Stimulated activated CD4-positive, alpha-beta T cell treated with anti-CD3 and anti-CD28 coated beads, TNF-alpha, amount 100 ng/mL, for 24 hours (primary cell): ENCODE measurements around the gene TTYH2.

ENCODE experiments used
- DNase-seq, 3 experiments: peaks; one replicate each; pipeline ENCODE4 v3.0.0-alpha.2; 2020; ENCODE audit warnings: low read depth in 3 of 3

TTYH2 gene

DNA sequence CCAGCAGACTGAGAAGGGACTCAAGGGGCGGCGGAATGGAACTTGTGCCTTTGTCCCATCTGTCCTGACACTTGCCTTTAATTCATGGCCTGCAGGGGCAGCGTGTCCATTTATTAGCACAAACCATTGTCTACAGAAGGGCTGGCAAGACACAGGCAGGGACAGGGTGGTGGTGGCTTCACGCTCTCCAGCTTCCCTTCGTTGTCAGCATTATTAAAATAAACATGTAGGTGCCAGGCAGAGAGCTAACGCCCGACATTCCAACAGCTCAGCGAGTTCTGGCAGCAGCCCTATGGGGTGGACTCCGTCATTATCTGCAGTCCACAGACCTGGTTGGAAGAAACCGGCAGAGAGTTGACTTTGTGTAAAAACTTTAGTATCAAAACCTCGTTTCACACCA is 77.0 kb downstream of the TTYH2 start:
- DNase-seq, result no peak

DNA sequence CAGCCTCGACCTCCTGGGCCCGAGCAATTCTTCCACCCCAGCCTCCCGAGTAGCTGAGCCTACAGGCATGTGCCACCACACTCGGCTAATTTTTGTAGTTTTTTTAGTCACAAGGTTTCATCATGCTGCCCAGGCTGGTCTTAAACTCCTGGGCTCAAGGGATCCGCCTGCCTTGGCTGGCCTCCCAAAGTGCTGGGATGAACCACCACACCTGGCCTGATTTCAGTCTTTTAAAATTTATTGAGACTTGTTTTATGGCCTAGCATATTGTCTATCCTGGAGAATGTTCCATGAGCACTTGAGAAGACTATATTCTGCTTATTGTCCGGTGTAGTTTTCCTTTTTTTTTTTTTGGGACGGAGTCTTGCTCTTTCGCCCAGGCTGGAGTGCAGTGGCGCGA is 79.1 kb downstream of the TTYH2 start:
- DNase-seq, result no peak

- DNase-seq, result no peak
Observed at GRCh38 chr17:74295625-74296547, 82.5 kb downstream of the TTYH2 start.

DNA sequence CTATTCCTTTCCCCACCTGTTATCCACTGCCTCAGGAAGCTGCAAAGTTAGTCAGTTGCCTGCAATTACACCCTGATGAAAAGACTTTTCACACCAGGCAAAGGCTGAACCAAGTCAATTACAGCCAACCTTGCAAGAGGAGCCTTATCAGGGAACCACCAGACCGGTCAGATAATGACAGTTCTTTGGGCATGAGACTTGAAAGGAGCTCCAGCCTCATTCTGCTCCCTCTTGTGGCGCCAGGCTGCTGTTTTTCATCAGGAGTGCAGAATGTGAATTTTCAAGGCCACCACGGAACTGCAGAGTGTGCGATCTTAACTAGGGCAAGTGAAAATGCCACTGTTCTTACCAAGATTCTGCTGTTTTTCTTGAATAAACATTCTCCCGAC is 83.2 kb downstream of the TTYH2 start:
- no peak for DNase-seq

DNA sequence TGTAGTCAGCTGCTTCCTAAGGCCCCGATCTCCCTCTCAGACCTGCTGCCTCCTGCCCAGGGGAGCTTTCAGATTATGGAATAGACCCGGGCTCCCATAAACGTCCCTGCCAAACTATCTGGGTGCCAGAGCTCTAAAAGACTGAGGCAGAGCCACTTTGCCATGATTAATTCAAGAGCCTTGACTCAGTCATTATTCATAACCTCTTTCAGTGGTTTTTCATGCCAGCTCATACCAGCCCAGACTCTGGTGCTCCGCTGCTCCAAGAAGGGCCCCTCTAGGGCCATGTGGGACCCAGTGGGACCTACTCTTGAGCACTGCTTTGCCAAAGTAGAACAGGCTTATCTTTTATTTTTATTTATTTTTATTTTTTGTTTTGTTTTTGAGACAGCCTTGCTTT is 84.6 kb downstream of the TTYH2 start:
- peak in 1 of 3 experiments; percentile 43 for DNase-seq

- DNase-seq, result no peak
Observed at GRCh38 chr17:74298778-74299177, 85.4 kb downstream of the TTYH2 start.

DNA sequence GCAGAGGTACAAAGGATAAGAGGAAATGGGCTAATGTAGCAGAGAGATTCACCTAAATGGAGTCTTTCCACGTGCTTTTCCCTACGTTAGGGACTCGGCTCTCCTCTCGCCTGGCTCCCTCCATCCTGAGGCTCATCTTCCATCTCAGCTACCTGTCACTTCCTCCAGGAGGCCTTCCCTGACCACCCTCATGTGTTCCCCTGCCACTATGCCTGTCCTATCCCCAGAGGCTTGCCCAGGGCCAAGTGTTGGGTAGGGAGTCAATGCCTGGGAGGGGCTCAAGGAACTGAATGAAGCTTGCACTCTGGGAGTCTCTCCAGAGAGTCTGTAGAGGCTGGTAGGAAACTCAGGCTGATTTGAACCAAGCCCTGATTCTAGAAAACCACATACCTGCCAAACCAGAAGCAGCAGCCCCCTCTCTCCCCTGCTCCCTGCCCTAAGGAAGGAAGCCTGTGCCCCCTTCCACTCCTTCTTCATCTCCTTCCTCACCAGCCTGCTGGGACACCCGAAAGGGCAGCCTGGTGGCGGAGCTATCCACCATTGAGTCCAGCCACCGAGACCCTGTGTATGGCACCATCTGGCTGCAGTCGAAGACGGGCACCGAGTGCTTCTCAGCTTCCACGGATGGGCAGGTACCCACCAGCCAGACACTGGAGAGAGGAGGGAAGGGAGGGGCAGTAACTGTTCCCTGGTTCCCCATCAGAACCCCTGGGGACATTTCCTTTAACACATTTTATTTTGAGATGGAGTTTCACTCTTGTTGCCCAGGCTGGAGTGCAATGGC is 86.0 kb downstream of the TTYH2 start:
- DNase-seq, result no peak

GRCh38 chr17:74303305-74303704 is 89.9 kb downstream of the TTYH2 start:
- no peak for DNase-seq

DNA sequence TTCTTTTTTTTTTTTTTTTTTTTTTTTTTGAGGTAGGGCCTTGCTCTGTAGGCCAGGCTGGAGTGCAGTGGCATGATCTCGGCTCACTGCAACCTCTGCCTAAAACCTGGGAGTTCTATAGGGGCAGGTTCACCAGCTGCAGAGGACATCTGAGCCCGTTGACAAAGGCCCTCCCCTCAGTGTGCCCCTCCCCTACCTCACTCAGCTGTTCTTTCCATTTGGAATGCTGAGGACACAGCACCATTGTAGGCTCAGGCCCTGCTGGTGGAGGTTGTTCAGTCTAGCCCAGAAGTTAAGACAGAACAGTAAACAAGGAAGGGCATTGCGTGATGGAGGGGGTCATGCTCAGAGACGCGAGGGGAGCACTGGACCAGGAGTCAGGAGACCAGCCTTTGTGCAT is 90.8 kb downstream of the TTYH2 start:
- no peak for DNase-seq

DNA sequence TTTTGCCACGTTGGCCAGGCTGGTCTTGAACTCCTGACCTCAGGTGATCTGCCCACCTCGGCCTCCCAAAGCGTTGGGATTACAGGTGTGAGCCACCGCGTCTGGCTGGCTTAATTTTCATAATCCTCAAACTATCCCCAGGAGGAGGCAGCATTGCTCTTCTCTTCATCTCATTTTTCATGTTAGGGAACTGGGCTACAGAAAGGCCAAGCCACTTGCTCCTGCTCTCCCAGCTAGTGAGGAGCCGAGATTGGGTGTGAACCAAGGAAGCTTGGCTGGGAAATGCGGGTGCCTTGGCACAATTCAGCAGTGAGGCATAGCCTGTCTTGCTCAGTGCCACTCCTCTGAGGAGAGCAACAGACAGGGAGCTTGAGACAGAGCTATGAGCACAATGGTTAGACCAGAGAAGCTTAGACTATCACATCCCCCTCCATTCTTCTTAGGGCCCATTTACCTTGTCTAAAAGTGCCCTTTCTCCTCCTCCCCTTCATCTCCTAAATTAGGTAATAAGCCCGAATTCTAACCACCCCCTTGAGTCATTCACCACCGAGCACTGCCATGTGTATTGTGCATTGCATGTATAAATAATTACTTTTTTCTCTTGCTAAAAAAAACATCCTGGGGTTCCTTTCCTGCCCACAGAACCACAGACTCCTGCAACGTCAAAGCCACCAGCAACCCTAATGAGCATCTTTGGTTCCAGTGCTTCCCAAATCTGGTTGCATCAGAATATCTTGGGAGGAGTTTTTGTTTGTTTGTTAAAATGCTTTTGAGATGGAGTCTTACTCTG is 92.7 kb downstream of the TTYH2 start:
- DNase-seq, result no peak

- no peak for DNase-seq
Observed at GRCh38 chr17:74307984-74308773, 94.8 kb downstream of the TTYH2 start.

DNA sequence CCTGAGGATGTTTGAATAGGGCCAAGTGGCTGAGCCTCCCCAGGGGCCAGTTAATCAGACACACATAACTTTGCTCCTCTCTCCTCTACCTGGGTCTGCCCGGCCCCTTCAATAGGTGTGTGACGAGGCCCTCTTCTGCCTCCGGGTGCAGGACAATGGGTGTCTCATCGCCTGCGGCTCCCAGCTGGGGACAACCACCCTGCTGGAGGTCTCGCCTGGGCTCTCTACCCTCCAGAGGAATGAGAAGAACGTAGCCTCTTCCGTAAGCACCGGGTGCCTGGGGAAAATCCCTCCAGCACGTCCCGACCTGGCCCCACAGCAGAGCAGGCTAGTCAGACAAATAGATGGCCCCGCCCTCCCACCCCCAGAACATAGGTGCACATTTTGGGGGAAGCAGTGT is 96.5 kb downstream of the TTYH2 start:
- no peak for DNase-seq
